WERI-Rb-1 (cell line): ENCODE data around the gene RBFOX1.
A peak's percentile ranks its signal among the peaks of the same experiment; 100 is the strongest.
"Not testable (repeated sequence)": the region's sequence is repeated elsewhere in the genome, so short reads cannot be mapped to it uniquely, and the experiment has no call there.

Experiments used
- DNase-seq: peaks from one replicate; pipeline ENCODE4 v3.0.0-alpha.2; 2020
- H3K27ac ChIP-seq: fragments of 250-450 bp; sonication (Bioruptor Pico); 2 replicates; pipeline ENCODE4 v1.5.1; 2020; ENCODE audit warnings: mild to moderate bottlenecking, moderate library complexity
- H3K27me3 ChIP-seq: fragments of 250-450 bp; sonication (Bioruptor Pico); 2 replicates; pipeline ENCODE4 v1.5.1; 2021; ENCODE audit warnings: mild to moderate bottlenecking, low read depth, moderate library complexity; ENCODE audit not compliant: insufficient read depth, severe bottlenecking
- H3K36me3 ChIP-seq: fragments of 250-450 bp; sonication (Bioruptor Pico); 2 replicates; pipeline ENCODE4 v1.5.1; 2020; ENCODE audit warnings: mild to moderate bottlenecking, moderate library complexity
- H3K4me3 ChIP-seq: 2 replicates; pipeline ENCODE4 v1.5.1; 2011; ENCODE audit warnings: low read depth, mild to moderate bottlenecking, control low read depth, low read length
- H3K9me3 ChIP-seq: fragments of 250-450 bp; sonication (Bioruptor Pico); 2 replicates; pipeline ENCODE4 v1.5.1; 2021; ENCODE audit warnings: mild to moderate bottlenecking, moderate library complexity; ENCODE audit not compliant: severe bottlenecking
- TF ChIP-seq, protein P1 (sequence below): IDR thresholded peaks from 2 replicates; pipeline ENCODE4 v1.5.1; 2011; ENCODE audit warnings: low read depth, mild to moderate bottlenecking, control low read depth, inconsistent platforms, low read length

Gene RBFOX1

DNA sequence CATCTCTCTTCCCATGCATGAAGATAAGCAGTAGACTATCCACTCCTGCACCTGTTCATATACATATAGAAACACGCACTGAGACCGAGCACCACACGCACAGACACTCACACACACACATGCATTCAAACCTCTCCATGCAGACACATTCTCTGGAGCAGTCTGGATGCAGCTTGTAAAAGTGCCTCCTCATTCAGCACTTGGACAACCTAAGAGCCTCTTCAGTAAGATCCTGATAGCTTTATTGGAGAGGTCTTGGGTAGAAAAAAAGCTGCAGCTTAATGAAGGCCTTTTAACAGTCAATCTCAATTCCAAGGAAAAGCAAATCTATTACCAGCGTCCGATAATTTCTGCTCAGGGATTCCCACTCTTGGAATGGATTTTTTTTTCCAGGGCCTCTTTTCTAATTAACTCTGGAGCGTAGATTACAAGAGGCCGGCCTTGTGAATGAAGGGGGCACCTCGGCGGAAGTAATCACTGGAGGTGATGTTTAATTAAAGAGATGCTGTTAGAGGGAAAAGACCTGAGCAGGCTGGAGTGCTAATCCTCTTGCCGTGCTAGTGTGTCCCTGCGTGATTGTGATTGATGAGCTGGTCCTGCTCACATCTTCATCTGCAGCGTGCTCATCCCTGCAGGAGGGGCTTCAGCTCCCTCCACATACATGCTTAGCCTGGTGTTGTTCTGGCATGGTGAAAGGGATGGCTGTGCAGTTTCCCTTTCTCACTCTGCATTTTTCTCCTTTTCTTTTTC, 155.1 kb downstream of the RBFOX1 start:
- Histone ChIP-seq H3K4me3 (no peak overlapping the region), H3K27ac (no peak overlapping the region), H3K27me3 (no peaks in the 10 kb centered on the region), H3K36me3 (no peaks in the 10 kb centered on the region), H3K9me3 (no peaks in the 10 kb centered on the region)
- DNase-seq, result peak; percentile 85
- TF ChIP-seq, protein P1, sequence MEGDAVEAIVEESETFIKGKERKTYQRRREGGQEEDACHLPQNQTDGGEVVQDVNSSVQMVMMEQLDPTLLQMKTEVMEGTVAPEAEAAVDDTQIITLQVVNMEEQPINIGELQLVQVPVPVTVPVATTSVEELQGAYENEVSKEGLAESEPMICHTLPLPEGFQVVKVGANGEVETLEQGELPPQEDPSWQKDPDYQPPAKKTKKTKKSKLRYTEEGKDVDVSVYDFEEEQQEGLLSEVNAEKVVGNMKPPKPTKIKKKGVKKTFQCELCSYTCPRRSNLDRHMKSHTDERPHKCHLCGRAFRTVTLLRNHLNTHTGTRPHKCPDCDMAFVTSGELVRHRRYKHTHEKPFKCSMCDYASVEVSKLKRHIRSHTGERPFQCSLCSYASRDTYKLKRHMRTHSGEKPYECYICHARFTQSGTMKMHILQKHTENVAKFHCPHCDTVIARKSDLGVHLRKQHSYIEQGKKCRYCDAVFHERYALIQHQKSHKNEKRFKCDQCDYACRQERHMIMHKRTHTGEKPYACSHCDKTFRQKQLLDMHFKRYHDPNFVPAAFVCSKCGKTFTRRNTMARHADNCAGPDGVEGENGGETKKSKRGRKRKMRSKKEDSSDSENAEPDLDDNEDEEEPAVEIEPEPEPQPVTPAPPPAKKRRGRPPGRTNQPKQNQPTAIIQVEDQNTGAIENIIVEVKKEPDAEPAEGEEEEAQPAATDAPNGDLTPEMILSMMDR, result no peak

DNA sequence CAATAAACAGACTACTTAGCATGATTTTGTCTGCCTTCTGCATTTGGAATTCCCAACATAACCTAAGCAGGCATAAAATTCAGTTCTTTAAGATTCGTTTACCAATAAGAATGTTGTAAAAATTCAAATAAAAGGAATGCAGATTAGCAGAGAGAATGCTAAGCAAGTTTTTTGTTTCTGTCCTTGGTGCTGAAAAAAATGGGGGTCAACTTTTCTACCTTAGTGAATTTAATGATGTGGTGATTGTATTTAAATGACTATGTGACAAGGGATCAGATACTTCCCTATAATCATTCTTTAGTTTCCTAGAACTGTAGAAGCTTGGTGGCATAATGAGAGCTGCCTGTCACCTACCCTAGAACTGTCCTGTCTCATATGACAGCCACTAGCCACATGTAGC, 159.5 kb downstream of the RBFOX1 start:
- no peak for DNase-seq
- H3K27me3 ChIP-seq, result no peaks in the 10 kb centered on the region
- H3K36me3 ChIP-seq, result no peaks in the 10 kb centered on the region
- no peaks in the 10 kb centered on the region for H3K9me3 ChIP-seq
- H3K4me3 ChIP-seq, result no peak overlapping the region
- no peak overlapping the region for H3K27ac ChIP-seq
- TF ChIP-seq, protein P1, result no peak

DNA sequence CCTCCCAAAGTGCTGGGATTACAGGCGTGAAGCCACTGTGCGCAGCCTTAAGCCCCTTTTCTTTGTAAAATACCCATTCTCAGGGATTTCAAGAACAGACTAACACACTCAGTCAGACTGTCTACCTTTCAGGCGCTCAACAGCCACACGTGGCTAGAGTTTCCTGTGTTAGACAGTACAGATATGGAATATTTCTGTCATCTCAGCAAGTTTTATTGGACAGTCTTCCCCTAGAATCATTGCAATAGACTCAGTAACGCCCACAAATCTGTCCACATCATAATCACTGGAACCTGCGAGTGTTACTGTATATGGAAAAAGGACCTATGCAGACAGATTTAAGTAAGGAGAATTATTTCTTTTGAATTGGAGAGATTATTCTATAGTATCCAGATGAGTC, 160.5 kb downstream of the RBFOX1 start:
- Histone ChIP-seq H3K9me3 (no peaks in the 10 kb centered on the region), H3K27me3 (no peaks in the 10 kb centered on the region), H3K4me3 (no peak overlapping the region), H3K27ac (no peak overlapping the region), H3K36me3 (no peaks in the 10 kb centered on the region)
- DNase-seq, result no peak
- TF ChIP-seq, protein P1, result no peak

DNA sequence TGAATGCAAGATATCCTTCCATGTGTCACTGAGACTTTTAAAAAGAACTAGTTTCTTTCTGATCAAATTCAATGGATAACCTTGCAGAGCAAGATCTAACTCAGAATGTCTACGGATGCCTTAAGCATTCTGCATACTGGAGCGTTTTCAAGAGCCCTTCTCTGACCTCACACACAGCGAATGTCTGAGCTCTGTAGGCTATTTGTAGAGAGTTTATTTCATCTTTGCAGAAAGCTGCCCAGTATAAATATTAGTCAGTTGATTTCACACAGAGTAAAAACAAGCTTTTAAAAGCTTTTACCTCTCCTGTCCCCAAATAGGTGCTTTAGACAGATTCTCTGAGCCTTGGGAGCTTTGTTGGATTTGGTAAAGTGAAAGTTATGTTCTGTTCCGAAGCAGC, 165.0 kb downstream of the RBFOX1 start:
- TF ChIP-seq, protein P1, result no peak
- Histone ChIP-seq H3K27ac (no peak overlapping the region), H3K9me3 (no peaks in the 10 kb centered on the region), H3K27me3 (no peaks in the 10 kb centered on the region), H3K36me3 (no peaks in the 10 kb centered on the region), H3K4me3 (no peak overlapping the region)
- no peak for DNase-seq

DNA sequence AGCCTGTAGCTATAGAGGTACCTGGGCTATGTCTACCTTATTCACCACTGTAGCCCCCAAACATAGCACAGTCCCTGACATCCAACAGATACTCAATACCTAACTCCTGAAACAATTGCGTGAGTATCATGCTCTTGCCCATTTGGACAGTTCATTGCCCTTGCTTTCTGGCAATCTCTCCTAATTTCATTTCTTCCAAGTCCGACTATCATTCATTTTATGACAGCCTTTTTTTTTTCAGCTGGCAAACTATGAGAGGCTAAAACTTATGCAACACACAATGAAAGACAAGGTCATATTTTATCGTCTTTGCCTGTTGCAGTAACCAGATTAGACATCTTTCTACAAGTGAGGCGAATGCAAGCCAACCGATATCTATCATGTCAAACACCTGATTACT, 169.2 kb downstream of the RBFOX1 start:
- no peaks in the 10 kb centered on the region for H3K9me3 ChIP-seq

DNA sequence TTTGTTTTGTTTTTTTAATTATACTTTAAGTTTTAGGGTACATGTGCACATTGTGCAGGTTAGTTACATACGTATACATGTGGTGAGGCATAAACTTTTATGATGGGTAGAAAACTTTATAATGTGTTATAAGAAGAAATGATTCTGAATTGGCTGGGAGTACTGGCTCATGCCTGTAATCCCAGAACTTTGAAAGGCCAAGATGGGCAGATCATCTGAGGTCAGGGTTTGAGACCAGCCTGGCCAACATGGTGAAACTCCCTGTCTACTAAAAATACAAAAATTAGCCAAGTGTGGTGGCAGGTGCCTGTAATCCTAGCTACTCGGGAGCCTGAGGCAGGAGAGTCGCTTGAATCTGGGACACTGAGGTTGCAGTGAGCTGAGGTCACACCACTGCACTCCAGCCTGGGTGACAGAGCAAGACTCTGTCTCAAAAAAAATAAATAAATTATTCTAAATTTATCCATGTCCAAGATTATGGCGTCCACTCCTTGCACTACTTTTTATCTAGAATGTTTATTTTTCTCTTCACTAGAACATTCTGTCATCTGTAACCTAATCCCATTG, 170.0 kb downstream of the RBFOX1 start:
- not testable (repeated sequence) for H3K27ac ChIP-seq, H3K9me3 ChIP-seq, H3K4me3 ChIP-seq, H3K27me3 ChIP-seq, H3K36me3 ChIP-seq, DNase-seq

More for the DNA sequence above, 169.2 kb downstream of the RBFOX1 start:
- DNase-seq, result no peak
- H3K27ac ChIP-seq, result no peak overlapping the region
- TF ChIP-seq, protein P1, result no peak
- H3K27me3 ChIP-seq, result no peaks in the 10 kb centered on the region
- no peaks in the 10 kb centered on the region for H3K36me3 ChIP-seq
- no peak overlapping the region for H3K4me3 ChIP-seq
